Caco-2 (cell line): ENCODE data around the gene CALML5. TPM values are rescaled to one million over a fixed set of nuclear protein-coding genes. Genes with fewer than 3 reads are reported as not detected.

Experiments
- BruUV-seq: library from RNA; stranded (reverse); fragments of 400-500 nt; replicated peaks from 2 replicates; lab custom pipeline; 2021; lab: Mats Ljungman, UMichigan
- CTCF ChIA-PET: fragments of 300-600 bp; sonication (Branson Sonifier 250); formaldehyde crosslinking; loops from one replicate; lab custom pipeline; 2022; ENCODE audit warnings: antibody characterized with exemption; lab: Charles Lee
- POLR2A ChIA-PET: fragments of 300-600 bp; sonication (Branson Sonifier 250); formaldehyde crosslinking; loops from one replicate; lab custom pipeline; 2022; ENCODE audit warnings: antibody characterized with exemption; lab: Charles Lee
- DNase-seq, 2 experiments: peaks; one replicate each; pipeline versions ENCODE4 v3.0.0 to v3.0.0-alpha.2; 2020 to 2022
- H3K27me3 ChIP-seq: replicated peaks from 2 replicates; pipeline ENCODE4 v1.6.0; 2011; ENCODE audit warnings: low read length; ENCODE audit not compliant: control insufficient read depth, insufficient read depth
- H3K36me3 ChIP-seq: 2 replicates; pipeline ENCODE4 v1.5.1; 2011; ENCODE audit warnings: low read length; ENCODE audit not compliant: control insufficient read depth, insufficient read depth
- H3K4me1 ChIP-seq: fragments of 250-450 bp; sonication (Bioruptor Pico); 2 replicates; pipeline ENCODE4 v1.5.1; 2020; ENCODE audit warnings: mild to moderate bottlenecking
- H3K4me3 ChIP-seq: 2 replicates; pipeline ENCODE4 v1.5.1; 2011; ENCODE audit warnings: low read depth, mild to moderate bottlenecking, control low read depth, low read length
- H3K9me3 ChIP-seq: fragments of 250-450 bp; sonication (Bioruptor Pico); 2 replicates; pipeline ENCODE4 v1.5.1; 2020; ENCODE audit warnings: mild to moderate bottlenecking, moderate library complexity
- H3K27ac Mint-ChIP-seq: one replicate; pipeline ENCODE4 v1.8.0; 2022; ENCODE audit warnings: mixed read lengths; ENCODE audit not compliant: unreplicated experiment
- H3K27me3 Mint-ChIP-seq: one replicate; pipeline ENCODE4 v1.8.0; 2022; ENCODE audit warnings: mixed read lengths; ENCODE audit not compliant: insufficient read depth, unreplicated experiment
- H3K36me3 Mint-ChIP-seq: one replicate; pipeline ENCODE4 v1.8.0; 2022; ENCODE audit warnings: mild to moderate bottlenecking, mixed read lengths; ENCODE audit not compliant: insufficient read depth, unreplicated experiment
- H3K4me1 Mint-ChIP-seq: one replicate; pipeline ENCODE4 v1.8.0; 2022; ENCODE audit warnings: low read depth, mixed read lengths; ENCODE audit not compliant: unreplicated experiment
- H3K4me3 Mint-ChIP-seq: one replicate; pipeline ENCODE4 v1.8.0; 2022; ENCODE audit warnings: mild to moderate bottlenecking, moderate library complexity, mixed read lengths; ENCODE audit not compliant: unreplicated experiment
- H3K9me3 Mint-ChIP-seq: one replicate; pipeline ENCODE4 v1.8.0; 2022; ENCODE audit warnings: mixed read lengths; ENCODE audit not compliant: unreplicated experiment
- CTCF ChIP-seq, 2 experiments: fragments of 200-600 bp in 1 of 2; IDR thresholded peaks; 1 replicate in 1 of 2; 2 replicates in 1 of 2; pipeline versions ENCODE4 v1.5.1 to v1.8.0; 2011 to 2022; ENCODE audit warnings: antibody characterized with exemption in 1 of 2, control low read depth in 1 of 2, inconsistent platforms in 1 of 2, low read depth in 1 of 2, low read length in 1 of 2, mild to moderate bottlenecking in 1 of 2, moderate library complexity in 1 of 2; ENCODE audit not compliant: insufficient read depth in 1 of 2, severe bottlenecking in 1 of 2, unreplicated experiment in 1 of 2
- intact Hi-C: fragments of 100-400 bp; cut with micrococcal nuclease; formaldehyde crosslinking; loops from one replicate; pipeline ENCODE4 v1.10.0; 2022; ENCODE audit not compliant: unreplicated experiment
- total RNA-seq: library from RNA; stranded (reverse); gene quantifications from 2 replicates; pipeline ENCODE4 v1.2.3, GENCODE V29; 2022

CALML5 gene
- total RNA-seq, 1 experiment from 2014 or later: not detected

GRCh38 chr10:5527332-5528200 is 28.2 kb upstream of the CALML5 start:
- H3K4me3 Mint-ChIP-seq: no peak overlapping the region
- no peak overlapping the region for H3K4me3 ChIP-seq
- ChIA-PET POLR2A (interaction anchor here (1.0 kb wide), 1 partner anchor 81 kb away, joined by 3 read pairs; no protein-coding TSS in a partner anchor), CTCF (interaction anchor here (0.6 kb wide), 1 partner anchor 99 kb away, joined by 3 read pairs; no protein-coding TSS in a partner anchor)
- no peaks in the 10 kb centered on the region for H3K9me3 Mint-ChIP-seq
- peak in 1 of 2 experiments; percentile 44 for DNase-seq
- peaks cover 34% of the 10 kb centered on the region for H3K4me1 Mint-ChIP-seq
- BruUV-seq: no TSS peak
- no peaks in the 10 kb centered on the region for H3K36me3 ChIP-seq
- H3K36me3 Mint-ChIP-seq: no peaks in the 10 kb centered on the region
- no peak for TF ChIP-seq CTCF (IDR thresholded peaks at IDR 0.05; ENCODE audit: insufficient read depth in 1 of 2, low read depth in 1 of 2, low read length in 1 of 2, severe bottlenecking in 1 of 2, unreplicated experiment in 1 of 2)
- H3K27ac Mint-ChIP-seq: peak overlapping the region; percentile 78
- H3K27me3 Mint-ChIP-seq: no peaks in the 10 kb centered on the region
- no peaks in the 10 kb centered on the region for H3K27me3 ChIP-seq
- no peaks in the 10 kb centered on the region for H3K9me3 ChIP-seq
- peaks cover 37% of the 10 kb centered on the region for H3K4me1 ChIP-seq
- intact Hi-C loops: no loop called here

GRCh38 chr10:5526691-5527331 is 27.4 kb upstream of the CALML5 start:
- Histone ChIP-seq H3K4me1 (peaks cover 37% of the 10 kb centered on the region), H3K4me3 (no peak overlapping the region), H3K27me3 (no peaks in the 10 kb centered on the region), H3K36me3 (no peaks in the 10 kb centered on the region), H3K9me3 (no peaks in the 10 kb centered on the region)
- intact Hi-C loops: no loop called here
- no peak for TF ChIP-seq CTCF (IDR thresholded peaks at IDR 0.05; ENCODE audit: insufficient read depth in 1 of 2, low read depth in 1 of 2, low read length in 1 of 2, severe bottlenecking in 1 of 2, unreplicated experiment in 1 of 2)
- no peak overlapping the region for H3K4me3 Mint-ChIP-seq
- ChIA-PET CTCF (no interaction called here), POLR2A (no interaction called here)
- no peaks in the 10 kb centered on the region for H3K27me3 Mint-ChIP-seq
- no peak overlapping the region for H3K27ac Mint-ChIP-seq
- H3K36me3 Mint-ChIP-seq: no peaks in the 10 kb centered on the region
- H3K4me1 Mint-ChIP-seq: peaks cover 34% of the 10 kb centered on the region
- no peaks in the 10 kb centered on the region for H3K9me3 Mint-ChIP-seq
- BruUV-seq: no TSS peak
- DNase-seq: peak in 1 of 2 experiments; percentile 19

GRCh38 chr10:5525561-5526341 is 26.4 kb upstream of the CALML5 start:
- intact Hi-C loops: no loop called here
- H3K4me3 Mint-ChIP-seq: no peak overlapping the region
- no TSS peak for BruUV-seq
- no peaks in the 10 kb centered on the region for H3K27me3 ChIP-seq
- H3K36me3 ChIP-seq: no peaks in the 10 kb centered on the region
- H3K4me1 Mint-ChIP-seq: peaks cover 34% of the 10 kb centered on the region
- no peaks in the 10 kb centered on the region for H3K9me3 ChIP-seq
- H3K9me3 Mint-ChIP-seq: no peaks in the 10 kb centered on the region
- ChIA-PET CTCF (no interaction called here), POLR2A (no interaction called here)
- peaks cover under 1% of the 10 kb centered on the region for H3K36me3 Mint-ChIP-seq
- no peak for TF ChIP-seq CTCF (IDR thresholded peaks at IDR 0.05; ENCODE audit: insufficient read depth in 1 of 2, low read depth in 1 of 2, low read length in 1 of 2, severe bottlenecking in 1 of 2, unreplicated experiment in 1 of 2)
- H3K27ac Mint-ChIP-seq: no peak overlapping the region
- no peaks in the 10 kb centered on the region for H3K27me3 Mint-ChIP-seq
- H3K4me3 ChIP-seq: no peak overlapping the region
- DNase-seq: peak in 1 of 2 experiments; percentile 40
- peaks cover 37% of the 10 kb centered on the region for H3K4me1 ChIP-seq
